K562 (cell line): Measurements from ENCODE around the gene ZNF81. TPM values are rescaled to one million over a fixed set of nuclear protein-coding genes. Genes with fewer than 3 reads are reported as not detected.

ENCODE experiments used
- ATAC-seq: fragments of 200-7000 bp; cut with Tn5 transposase; 3 replicates; pipeline ENCODE4 v1.9.1; 2020; ENCODE audit warnings: moderate library complexity
- BruUV-seq: library from RNA; stranded (reverse); fragments of 400-500 nt; replicated peaks from 2 replicates; lab custom pipeline; 2021; lab: Mats Ljungman, UMichigan
- CTCF ChIA-PET: fragments of 300-600 bp; formaldehyde crosslinking; extraction: SDS; loops from one replicate; lab custom pipeline; 2021; ENCODE audit warnings: low intra/inter-chr PET ratio; lab: Yijun Ruan, JAX
- POLR2A ChIA-PET: fragments of 300-600, 350-650 bp; sonication (Branson Sonifier 250); formaldehyde crosslinking; extraction: SDS; loops from one replicate; lab custom pipeline; 2021; ENCODE audit warnings: antibody characterized with exemption, inconsistent platforms; lab: Yijun Ruan, JAX
- DNase-seq, 4 experiments: peaks; one replicate each; pipeline versions ENCODE4 v3.0.0 to v3.0.0-alpha.2; 2011 to 2018; ENCODE audit warnings: low spot score in 3 of 4, mixed read lengths in 3 of 4; ENCODE audit errors: extremely low read depth in 1 of 4
- FAIRE-seq: peaks from 2 replicates; lab custom pipeline; 2011; peaks lifted over from hg19 to GRCh38; lab: Jason Lieb, UNC
- H2AFZ ChIP-seq: 2 replicates; pipeline ENCODE4 v1.6.0; 2011; ENCODE audit warnings: low read depth, low read length, control low read depth, inconsistent platforms
- H3K27ac ChIP-seq: fragments of 200-600 bp; 3 replicates; pipeline ENCODE4 v1.8.0; 2011; ENCODE audit warnings: low read depth, mild to moderate bottlenecking, control low read depth, inconsistent platforms, low read length, moderate library complexity, mixed read lengths; ENCODE audit errors: extremely low read depth
- H3K27me3 ChIP-seq, 2 experiments: fragments of 300-600 bp in 1 of 2; 2 replicates in 1 of 2; 3 replicates in 1 of 2; pipeline versions ENCODE4 v1.6.0 to v1.8.0; 2011; ENCODE audit warnings: inconsistent platforms in 2 of 2, low read length in 2 of 2, mild to moderate bottlenecking in 1 of 2, mixed read lengths in 1 of 2, moderate library complexity in 1 of 2; ENCODE audit not compliant: control insufficient read depth in 2 of 2, insufficient read depth in 2 of 2
- H3K36me3 ChIP-seq: fragments of 300-600 bp; 3 replicates; pipeline ENCODE4 v1.8.0; 2011; ENCODE audit warnings: mild to moderate bottlenecking, low read length, inconsistent platforms; ENCODE audit not compliant: control insufficient read depth, insufficient read depth
- H3K4me1 ChIP-seq, 2 experiments: fragments of 200-600 bp in 1 of 2; replicated peaks in 1 of 2; 2 replicates in 1 of 2; 3 replicates in 1 of 2; pipeline versions ENCODE4 v1.5.1 to v1.8.0; 2011; ENCODE audit warnings: inconsistent platforms in 2 of 2, low read length in 2 of 2, mild to moderate bottlenecking in 1 of 2, mixed read lengths in 1 of 2, moderate library complexity in 1 of 2; ENCODE audit not compliant: control insufficient read depth in 2 of 2, insufficient read depth in 2 of 2
- H3K4me2 ChIP-seq: 2 replicates; pipeline ENCODE4 v1.6.1; 2011; ENCODE audit warnings: low read length, control low read depth, inconsistent platforms, mixed read lengths; ENCODE audit not compliant: insufficient read depth
- H3K4me3 ChIP-seq: fragments of 200-600 bp; sonication (generic), shearing (Covaris generic); 2 replicates; pipeline ENCODE4 v1.5.1; 2016; ENCODE audit warnings: control low read depth, inconsistent platforms
- H3K79me2 ChIP-seq: fragments of 200-600 bp; 3 replicates; pipeline ENCODE4 v1.8.0; 2011; ENCODE audit warnings: low read length, inconsistent platforms; ENCODE audit not compliant: control insufficient read depth, insufficient read depth
- H3K9ac ChIP-seq, 2 experiments: 2 replicates each; pipeline versions ENCODE4 v1.6.0 to v1.6.1; 2011; ENCODE audit warnings: low read depth in 2 of 2, low read length in 2 of 2, control low read depth in 1 of 2, inconsistent platforms in 1 of 2, mild to moderate bottlenecking in 1 of 2, mixed read lengths in 1 of 2; ENCODE audit not compliant: insufficient read depth in 1 of 2
- H3K9me1 ChIP-seq: one replicate; pipeline ENCODE4 v1.6.0; 2011; ENCODE audit warnings: inconsistent platforms, mild to moderate bottlenecking, low read length, moderate library complexity; ENCODE audit not compliant: control insufficient read depth, insufficient read depth
- H3K9me3 ChIP-seq: replicated peaks from 2 replicates; pipeline ENCODE4 v1.5.1; 2011; ENCODE audit warnings: low read depth, low read length, inconsistent platforms; ENCODE audit not compliant: control insufficient read depth, insufficient read depth
- H4K20me1 ChIP-seq: replicated peaks from 2 replicates; pipeline ENCODE4 v1.6.1; 2011; ENCODE audit warnings: low read length, inconsistent platforms, mixed read lengths; ENCODE audit not compliant: control insufficient read depth, insufficient read depth
- ESRRB ChIP-seq: fragments of 250-450 bp; sonication (Bioruptor Pico); IDR thresholded peaks from 2 replicates; pipeline ENCODE4 v1.5.0; 2020; ENCODE audit warnings: mild to moderate bottlenecking, moderate library complexity, borderline replicate concordance
- GTF2A2 ChIP-seq: IDR thresholded peaks from 2 replicates; pipeline ENCODE4 v1.6.1; 2016; ENCODE audit warnings: mild to moderate bottlenecking, missing genetic modification characterization, missing compliant biosample characterization
- GTF2E2 ChIP-seq: fragments of 200-800 bp; sonication (Bioruptor generic); IDR thresholded peaks from 2 replicates; pipeline ENCODE4 v1.6.1; 2016; ENCODE audit warnings: missing genetic modification characterization, missing compliant biosample characterization
- KLF10 ChIP-seq: fragments of 250-450 bp; sonication (Bioruptor Pico); IDR thresholded peaks from 2 replicates; pipeline ENCODE4 v1.6.1; 2021; ENCODE audit warnings: matching md5 sums
- ZC3H11A ChIP-seq: IDR thresholded peaks from 2 replicates; pipeline ENCODE4 v1.6.1; 2012; ENCODE audit warnings: low read depth, low read length, improper control_type of control experiment
- ZNF444 ChIP-seq: fragments of 250-450 bp; sonication (Bioruptor Pico); IDR thresholded peaks from 2 replicates; pipeline ENCODE4 v1.4.0; 2020; ENCODE audit warnings: mild to moderate bottlenecking, moderate library complexity
- WGBS: fragments of 100-300 bp; shearing (Covaris generic); methylation state at CpG from one replicate; pipeline ENCODE4 v1.1.6; 2016; ENCODE audit warnings: low coverage, mixed read lengths; ENCODE audit not compliant: insufficient coverage; ENCODE audit errors: missing lambda C conversion rate; 5-methylcytosine and 5-hydroxymethylcytosine counted together
- in situ Hi-C: fragments of 300-500 bp; cut with MboI; formaldehyde crosslinking; loops from 4 replicates; pipeline ENCODE4 v1.15.0; 2018; ENCODE audit warnings: inconsistent platforms, mixed read lengths
- intact Hi-C: fragments of 100-400 bp; cut with micrococcal nuclease; formaldehyde crosslinking; loops from 2 replicates; pipeline ENCODE4 v1.14.2; 2022
- polyA plus RNA-seq, 8 experiments: library from polyadenylated mRNA; depleted of rRNA in 4 of 8; stranded (reverse) in 5 of 8; unstranded in 3 of 8; fragments of >200 nt; fragmentation: Nextera tagmentation in 2 of 8; fragmentation: Illumina TruSeq in 1 of 8; extraction: Ambion mirVana in 2 of 8; extraction: Trizol in 1 of 8; gene quantifications; 2 replicates each; pipeline versions ENCODE4 v1.2.1 to v1.2.3, GENCODE V29; 2011 to 2014; ENCODE audit warnings: inconsistent platforms in 1 of 8, missing spikeins in 1 of 8
- total RNA-seq, 7 experiments: library from RNA; depleted of rRNA in 6 of 7; stranded (reverse); fragments of >200 nt in 6 of 7; fragmentation: Illumina TruSeq in 2 of 7; extraction: Trizol in 2 of 7; gene quantifications; 2 replicates each; pipeline versions ENCODE4 v1.2.1 to v1.2.3, GENCODE V29; 2011 to 2021; ENCODE audit warnings: low replicate concordance in 1 of 7
- TF ChIP-seq, protein P1 (sequence below): sonication (generic); formaldehyde crosslinking; IDR thresholded peaks from 2 replicates; pipeline ENCODE4 v1.8.1; 2023; ENCODE audit warnings: mild to moderate bottlenecking, missing genetic modification reagents

Gene ZNF81
- total and polyA plus RNA-seq, 9 of the 15 experiments (the other 6 are each of a cell fraction or from before 2014, with no cell fraction given) = 2.4 to 9.6 (median 4.9) TPM

DNA sequence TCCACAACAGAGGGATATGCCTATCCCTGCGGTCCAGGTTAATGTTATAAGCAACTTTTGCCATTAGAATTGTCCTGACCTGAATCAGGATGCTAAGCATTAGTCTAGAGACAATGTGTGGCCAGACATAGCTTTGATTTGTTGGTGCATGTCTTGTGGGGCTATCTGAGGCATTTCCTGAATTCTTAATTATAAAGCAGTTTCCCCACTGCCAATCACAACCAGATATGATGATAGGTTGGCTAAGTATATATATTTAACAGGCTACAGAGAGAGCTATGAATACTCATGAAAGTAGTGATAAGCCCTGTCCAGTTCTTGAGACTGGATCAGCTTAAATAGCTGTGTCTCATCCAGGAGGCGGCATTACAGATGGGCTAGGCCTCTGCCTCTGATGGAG is 37.8 kb upstream of the ZNF81 start:
- POLR2A ChIA-PET = interaction anchor here (0.6 kb wide), 1 partner anchor 941 kb away, joined by 3 read pairs; no protein-coding TSS in a partner anchor
- ATAC-seq (no peak), DNase-seq (no peak), FAIRE-seq (no peak)
- Histone ChIP-seq H2AFZ (no peak overlapping the region), H3K79me2 (no peaks in the 10 kb centered on the region), H4K20me1 (no peaks in the 10 kb centered on the region), H3K9me1 (no peaks in the 10 kb centered on the region), H3K4me3 (no peak overlapping the region), H3K27ac (no peak overlapping the region), H3K36me3 (no peaks in the 10 kb centered on the region), H3K4me2 (no peak overlapping the region), H3K9ac (no peak overlapping the region), H3K4me1 (peaks cover 0 to 6% of the 10 kb centered on the region in 2 experiments; a peak in 3 of 5 replicates), H3K9me3 (no peaks in the 10 kb centered on the region), H3K27me3 (no peaks in the 10 kb centered on the region; a peak in 1 of 5 replicates)
- intact Hi-C loops = loop anchor here (5.0 kb wide), 1 partner anchor 122 kb away; no protein-coding TSS in a partner anchor
- CTCF ChIA-PET = no interaction called here
- BruUV-seq = no TSS peak
- in situ Hi-C loops = no loop called here
- 14% methylated on average over 2 of the region's 2 CpGs for WGBS
- TF ChIP-seq, protein P1, sequence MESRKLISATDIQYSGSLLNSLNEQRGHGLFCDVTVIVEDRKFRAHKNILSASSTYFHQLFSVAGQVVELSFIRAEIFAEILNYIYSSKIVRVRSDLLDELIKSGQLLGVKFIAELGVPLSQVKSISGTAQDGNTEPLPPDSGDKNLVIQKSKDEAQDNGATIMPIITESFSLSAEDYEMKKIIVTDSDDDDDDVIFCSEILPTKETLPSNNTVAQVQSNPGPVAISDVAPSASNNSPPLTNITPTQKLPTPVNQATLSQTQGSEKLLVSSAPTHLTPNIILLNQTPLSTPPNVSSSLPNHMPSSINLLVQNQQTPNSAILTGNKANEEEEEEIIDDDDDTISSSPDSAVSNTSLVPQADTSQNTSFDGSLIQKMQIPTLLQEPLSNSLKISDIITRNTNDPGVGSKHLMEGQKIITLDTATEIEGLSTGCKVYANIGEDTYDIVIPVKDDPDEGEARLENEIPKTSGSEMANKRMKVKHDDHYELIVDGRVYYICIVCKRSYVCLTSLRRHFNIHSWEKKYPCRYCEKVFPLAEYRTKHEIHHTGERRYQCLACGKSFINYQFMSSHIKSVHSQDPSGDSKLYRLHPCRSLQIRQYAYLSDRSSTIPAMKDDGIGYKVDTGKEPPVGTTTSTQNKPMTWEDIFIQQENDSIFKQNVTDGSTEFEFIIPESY = no peak
- TF ChIP-seq ZC3H11A = no peak
- no peak for TF ChIP-seq ESRRB (CRISPR knock-in tag)
- no peak for TF ChIP-seq ZNF444 (CRISPR knock-in tag)
- no peak for TF ChIP-seq KLF10
- no peak for TF ChIP-seq GTF2E2 (tag)
- no peak for TF ChIP-seq GTF2A2
